Activated T-helper 17 cell treated with anti-CD3 and anti-CD28 coated beads, Interleukin-2, amount 50 U/mL, for 72 hours (primary cell): ENCODE data around the gene CLASP2. TPM values are rescaled to one million over a fixed set of nuclear protein-coding genes. Genes with fewer than 3 reads are reported as not detected.

ENCODE experiments used
- ATAC-seq: fragments of 150-1000 bp; cut with Tn5 transposase; replicated peaks from 2 replicates; pipeline ENCODE4 v1.10.0; 2021; ENCODE audit warnings: mild to moderate bottlenecking, moderate library complexity
- H3K27ac Mint-ChIP-seq: one replicate; pipeline ENCODE4 v1.8.0; 2022; ENCODE audit warnings: mixed read lengths
- H3K27me3 Mint-ChIP-seq: one replicate; pipeline ENCODE4 v1.8.0; 2022; ENCODE audit warnings: mixed read lengths
- H3K36me3 Mint-ChIP-seq: one replicate; pipeline ENCODE4 v1.8.0; 2022; ENCODE audit warnings: low read depth, mild to moderate bottlenecking, mixed read lengths
- H3K4me1 Mint-ChIP-seq: one replicate; pipeline ENCODE4 v1.8.0; 2022; ENCODE audit warnings: mixed read lengths
- H3K4me3 Mint-ChIP-seq: one replicate; pipeline ENCODE4 v1.8.0; 2022; ENCODE audit warnings: mild to moderate bottlenecking, mixed read lengths
- H3K9me3 Mint-ChIP-seq: one replicate; pipeline ENCODE4 v1.8.0; 2022; ENCODE audit warnings: mixed read lengths
- total RNA-seq, 2 donors: library from RNA; stranded (reverse); gene quantifications; one replicate each; pipeline ENCODE4 v1.2.3, GENCODE V29; 2022

CLASP2 gene
- total RNA-seq, 2 donors from 2014 or later, result 41.0 to 48.7 TPM

GRCh38 chr3:33636125-33636850, 81.8 kb downstream of the CLASP2 start:
- ATAC-seq, result no peak

GRCh38 chr3:33634262-33634661, 83.8 kb downstream of the CLASP2 start:
- no peak for ATAC-seq
- Mint-ChIP-seq H3K9me3 (no peaks in the 10 kb centered on the region), H3K36me3 (peaks cover 8% of the 10 kb centered on the region), H3K27ac (no peak overlapping the region), H3K27me3 (no peaks in the 10 kb centered on the region), H3K4me3 (no peak overlapping the region), H3K4me1 (no peaks in the 10 kb centered on the region)

More at GRCh38 chr3:33636125-33636850, 81.8 kb downstream of the CLASP2 start:
- Mint-ChIP-seq H3K4me3 (no peak overlapping the region), H3K36me3 (peaks cover 8% of the 10 kb centered on the region), H3K27ac (no peak overlapping the region), H3K27me3 (no peaks in the 10 kb centered on the region), H3K4me1 (no peaks in the 10 kb centered on the region), H3K9me3 (no peaks in the 10 kb centered on the region)

- Mint-ChIP-seq H3K36me3 (peaks cover 18% of the 10 kb centered on the region), H3K4me3 (no peak overlapping the region), H3K27ac (no peak overlapping the region), H3K9me3 (no peaks in the 10 kb centered on the region), H3K4me1 (no peaks in the 10 kb centered on the region), H3K27me3 (no peaks in the 10 kb centered on the region)
- no peak for ATAC-seq
These were observed 88.8 kb downstream of the CLASP2 start for GRCh38 chr3:33629219-33629618.

DNA sequence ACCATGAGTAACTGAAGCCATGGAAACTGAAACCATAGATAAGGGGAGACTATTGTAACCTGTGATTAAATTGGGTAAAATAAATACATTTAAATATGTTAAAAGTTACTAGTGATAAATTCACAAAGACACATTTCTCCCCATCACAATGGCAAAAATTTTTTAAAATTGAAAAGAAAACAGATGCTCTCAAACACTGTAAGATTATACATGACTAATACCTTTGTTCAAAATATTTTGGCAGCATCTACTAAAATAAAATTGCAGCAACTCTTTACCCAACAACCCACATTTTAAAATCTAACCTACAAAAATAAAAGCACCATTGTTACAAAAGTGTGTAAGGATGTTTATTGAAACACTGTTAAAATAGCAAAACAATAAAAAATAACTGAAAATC, 93.3 kb downstream of the CLASP2 start:
- ATAC-seq, result no peak
- H3K36me3 Mint-ChIP-seq, result peaks cover 40% of the 10 kb centered on the region
- no peaks in the 10 kb centered on the region for H3K4me1 Mint-ChIP-seq
- H3K4me3 Mint-ChIP-seq, result no peak overlapping the region
- H3K9me3 Mint-ChIP-seq, result no peaks in the 10 kb centered on the region
- H3K27ac Mint-ChIP-seq, result no peak overlapping the region
- H3K27me3 Mint-ChIP-seq, result no peaks in the 10 kb centered on the region

DNA sequence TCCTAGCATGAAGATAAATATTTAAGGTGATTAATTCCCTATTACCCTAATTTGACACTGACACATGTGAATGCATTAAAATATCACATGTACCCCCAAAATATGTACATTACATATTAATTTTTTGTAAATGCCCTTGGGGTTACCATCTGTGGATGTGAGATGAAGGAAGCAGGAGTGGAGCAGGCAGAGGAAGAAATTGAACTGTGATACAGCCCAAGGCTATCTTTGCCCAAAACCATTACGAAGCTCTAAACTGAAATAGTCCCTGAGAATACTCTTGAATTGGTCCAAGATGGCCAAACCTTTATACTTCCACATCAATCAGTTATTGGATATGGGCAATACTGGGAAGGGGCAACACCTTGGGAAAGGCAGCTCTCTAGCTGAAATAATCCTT, 105.0 kb downstream of the CLASP2 start:
- Mint-ChIP-seq H3K36me3 (peaks cover 49% of the 10 kb centered on the region), H3K4me3 (no peak overlapping the region), H3K27me3 (no peaks in the 10 kb centered on the region), H3K27ac (no peak overlapping the region), H3K4me1 (no peaks in the 10 kb centered on the region), H3K9me3 (no peaks in the 10 kb centered on the region)
- ATAC-seq, result no peak

- ATAC-seq, result no peak
- Mint-ChIP-seq H3K9me3 (no peaks in the 10 kb centered on the region), H3K4me1 (no peaks in the 10 kb centered on the region), H3K36me3 (peaks cover 47% of the 10 kb centered on the region), H3K4me3 (no peak overlapping the region), H3K27me3 (no peaks in the 10 kb centered on the region), H3K27ac (no peak overlapping the region)
These were observed 105.4 kb downstream of the CLASP2 start for GRCh38 chr3:33612607-33613006.

- no peak overlapping the region for H3K4me3 Mint-ChIP-seq
- H3K9me3 Mint-ChIP-seq, result no peaks in the 10 kb centered on the region
- peaks cover 81% of the 10 kb centered on the region for H3K36me3 Mint-ChIP-seq
- no peaks in the 10 kb centered on the region for H3K4me1 Mint-ChIP-seq
- no peak overlapping the region for H3K27ac Mint-ChIP-seq
- H3K27me3 Mint-ChIP-seq, result no peaks in the 10 kb centered on the region
- ATAC-seq, result no peak
These were observed 115.2 kb downstream of the CLASP2 start for GRCh38 chr3:33602829-33603228.

- no peaks in the 10 kb centered on the region for H3K9me3 Mint-ChIP-seq
- peaks cover 45% of the 10 kb centered on the region for H3K36me3 Mint-ChIP-seq
- H3K4me1 Mint-ChIP-seq, result no peaks in the 10 kb centered on the region
- peak overlapping the region; percentile 7 for H3K27ac Mint-ChIP-seq
- ATAC-seq, result no peak
- H3K27me3 Mint-ChIP-seq, result no peaks in the 10 kb centered on the region
- no peak overlapping the region for H3K4me3 Mint-ChIP-seq
These were observed 120.8 kb downstream of the CLASP2 start for GRCh38 chr3:33597257-33597689.

DNA sequence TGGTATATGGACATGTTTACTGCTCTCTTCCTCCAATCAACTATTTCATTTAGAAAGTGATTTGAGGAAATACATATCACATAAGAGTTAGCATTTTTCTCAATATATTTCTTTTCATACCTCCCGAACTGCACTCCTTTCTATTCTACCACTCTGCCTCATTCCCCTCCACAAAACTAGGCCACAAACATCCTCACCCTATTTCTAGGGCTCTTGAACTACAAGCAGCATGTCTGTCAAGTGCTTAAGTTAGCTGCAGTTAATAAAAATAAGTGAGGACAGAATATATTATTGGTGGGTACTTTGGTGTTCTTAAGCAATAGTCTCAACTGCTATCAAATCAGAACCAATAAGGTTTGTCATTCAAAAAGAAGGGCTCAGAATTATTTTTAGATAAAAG, 125.1 kb downstream of the CLASP2 start:
- H3K36me3 Mint-ChIP-seq, result peaks cover 56% of the 10 kb centered on the region
- H3K4me1 Mint-ChIP-seq, result peaks cover 4% of the 10 kb centered on the region
- H3K9me3 Mint-ChIP-seq, result no peaks in the 10 kb centered on the region
- no peak overlapping the region for H3K4me3 Mint-ChIP-seq
- H3K27ac Mint-ChIP-seq, result no peak overlapping the region
- H3K27me3 Mint-ChIP-seq, result no peaks in the 10 kb centered on the region
- no peak for ATAC-seq

DNA sequence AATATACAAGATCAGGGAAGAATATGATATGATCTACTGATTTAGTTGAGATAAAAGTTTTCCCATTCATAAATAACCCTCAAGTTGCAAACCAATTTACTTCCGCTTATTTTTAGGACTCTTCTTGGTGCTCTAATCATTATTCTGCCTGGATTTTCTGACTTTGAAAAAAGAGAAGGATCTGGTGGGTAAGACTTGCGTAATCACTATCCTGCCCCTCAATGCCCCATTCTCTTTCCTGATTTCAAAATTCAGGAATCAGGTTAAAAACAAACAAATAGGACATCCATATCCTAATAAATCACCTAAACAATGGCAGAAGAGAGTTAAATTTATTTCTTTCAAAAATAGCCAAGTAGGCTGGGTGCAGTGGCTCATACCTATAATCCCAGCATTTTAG, 127.5 kb downstream of the CLASP2 start:
- Mint-ChIP-seq H3K27ac (no peak overlapping the region), H3K36me3 (peaks cover 73% of the 10 kb centered on the region), H3K27me3 (no peaks in the 10 kb centered on the region), H3K9me3 (no peaks in the 10 kb centered on the region), H3K4me3 (no peak overlapping the region), H3K4me1 (peaks cover 4% of the 10 kb centered on the region)
- ATAC-seq, result no peak

DNA sequence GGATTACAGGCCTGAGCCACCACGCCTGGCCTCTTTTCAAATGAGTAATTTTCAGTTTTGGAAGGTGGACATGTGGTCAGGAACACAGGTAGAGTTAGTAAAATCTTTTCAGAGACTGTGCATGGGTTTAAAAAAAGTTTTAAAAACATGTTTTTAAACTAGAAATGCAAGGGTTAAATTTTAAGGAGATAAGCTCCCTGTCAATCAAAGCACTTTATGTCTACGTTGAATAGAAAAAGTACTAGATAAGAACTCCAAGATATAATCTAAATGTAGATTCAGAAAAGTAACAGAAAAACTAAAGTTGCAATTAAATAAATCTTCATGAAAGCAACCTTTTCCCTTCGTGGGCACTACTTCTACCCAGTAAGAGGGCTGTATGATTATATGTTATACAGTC, 131.7 kb downstream of the CLASP2 start:
- Mint-ChIP-seq H3K4me3 (no peak overlapping the region), H3K27ac (no peak overlapping the region), H3K36me3 (peaks cover 80% of the 10 kb centered on the region), H3K9me3 (no peaks in the 10 kb centered on the region), H3K4me1 (peaks cover 4% of the 10 kb centered on the region), H3K27me3 (no peaks in the 10 kb centered on the region)
- no peak for ATAC-seq

GRCh38 chr3:33582234-33582633, 135.8 kb downstream of the CLASP2 start:
- Mint-ChIP-seq H3K4me1 (no peaks in the 10 kb centered on the region), H3K27me3 (no peaks in the 10 kb centered on the region), H3K36me3 (peaks cover 48% of the 10 kb centered on the region), H3K27ac (no peak overlapping the region), H3K4me3 (no peak overlapping the region), H3K9me3 (no peaks in the 10 kb centered on the region)
- ATAC-seq, result no peak

DNA sequence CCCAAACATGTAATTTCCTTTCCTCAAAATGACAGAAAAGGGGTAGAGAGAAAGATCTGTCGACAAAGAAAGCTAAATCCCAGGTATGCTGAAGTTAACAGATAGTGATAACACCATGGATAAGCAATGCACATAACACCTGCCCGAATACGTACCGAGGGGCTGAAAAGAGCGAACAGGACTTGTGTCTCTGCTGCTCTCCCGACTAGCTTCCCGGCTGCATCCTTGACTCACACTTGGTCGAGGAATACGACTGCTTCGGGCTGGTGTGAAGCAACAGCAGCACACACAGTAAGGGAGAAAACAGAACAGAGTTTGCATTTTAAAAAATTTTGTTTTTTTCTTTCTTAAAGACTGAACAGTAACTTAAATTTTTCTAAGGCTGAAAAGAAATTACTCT, 136.4 kb downstream of the CLASP2 start:
- ATAC-seq, result no peak
- Mint-ChIP-seq H3K27me3 (no peaks in the 10 kb centered on the region), H3K4me3 (no peak overlapping the region), H3K9me3 (no peaks in the 10 kb centered on the region), H3K4me1 (no peaks in the 10 kb centered on the region), H3K36me3 (peaks cover 48% of the 10 kb centered on the region), H3K27ac (no peak overlapping the region)

DNA sequence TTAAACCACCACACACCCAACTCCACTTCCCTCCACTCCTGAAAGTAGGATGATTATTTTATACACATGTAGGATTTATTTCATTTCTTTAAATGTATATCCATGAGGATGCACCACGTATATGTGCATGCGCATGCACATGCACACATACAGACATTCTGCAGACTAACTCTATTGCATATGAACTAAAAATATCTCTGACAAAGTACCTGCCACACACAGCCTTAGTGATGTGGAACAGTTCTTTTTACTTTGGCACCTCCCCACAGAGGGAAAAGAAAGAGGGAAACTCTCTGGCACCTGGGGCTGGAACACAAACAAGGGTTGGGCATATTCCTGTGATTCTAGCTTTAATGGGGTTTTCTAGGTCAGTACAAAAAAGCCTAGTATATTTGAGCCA, 138.2 kb downstream of the CLASP2 start:
- Mint-ChIP-seq H3K9me3 (no peaks in the 10 kb centered on the region), H3K4me1 (no peaks in the 10 kb centered on the region), H3K4me3 (no peak overlapping the region), H3K27me3 (no peaks in the 10 kb centered on the region), H3K27ac (no peak overlapping the region), H3K36me3 (peaks cover 59% of the 10 kb centered on the region)
- ATAC-seq, result no peak

DNA sequence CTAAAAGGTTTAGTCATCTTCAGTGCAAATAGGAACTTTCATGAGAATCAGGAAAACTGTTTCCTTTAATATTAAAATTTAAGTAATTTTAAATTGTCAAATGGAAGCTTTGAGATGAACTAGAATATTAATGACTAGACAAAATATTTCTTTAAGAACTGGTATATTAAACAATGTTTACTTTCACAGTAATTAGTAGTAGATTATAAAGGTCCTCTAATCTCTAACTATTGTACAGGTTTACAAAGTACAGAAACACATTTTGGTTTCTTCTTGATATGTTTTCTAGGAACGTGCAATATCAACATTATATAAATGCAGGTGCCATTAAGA, 138.9 kb downstream of the CLASP2 start:
- H3K4me3 Mint-ChIP-seq, result no peak overlapping the region
- peaks cover 62% of the 10 kb centered on the region for H3K36me3 Mint-ChIP-seq
- H3K27me3 Mint-ChIP-seq, result no peaks in the 10 kb centered on the region

More for the DNA sequence above, 138.9 kb downstream of the CLASP2 start:
- Mint-ChIP-seq H3K9me3 (no peaks in the 10 kb centered on the region), H3K27ac (no peak overlapping the region), H3K4me1 (no peaks in the 10 kb centered on the region)
- ATAC-seq, result no peak
